Immature natural killer cell (primary cell): ENCODE measurements around the gene KRT4. TPM values are rescaled to one million over a fixed set of nuclear protein-coding genes. Genes with fewer than 3 reads are reported as not detected.

ENCODE experiments used
- DNase-seq, 3 donors: peaks; one replicate each; pipeline ENCODE4 v3.0.0; 2022; ENCODE audit warnings: mixed read lengths in 1 of 3
- H3K27ac Mint-ChIP-seq, 6 donors: one replicate each; pipeline ENCODE4 v1.8.0; 2020; ENCODE audit warnings: mixed read lengths in 6 of 6, mild to moderate bottlenecking in 5 of 6, inconsistent platforms in 4 of 6, moderate library complexity in 3 of 6
- H3K27me3 Mint-ChIP-seq, 3 donors: one replicate each; pipeline ENCODE4 v1.8.0; 2020 to 2021; ENCODE audit warnings: low read depth in 3 of 3, mild to moderate bottlenecking in 3 of 3, mixed read lengths in 3 of 3, moderate library complexity in 3 of 3, inconsistent platforms in 1 of 3
- H3K36me3 Mint-ChIP-seq, 3 donors: one replicate each; pipeline ENCODE4 v1.8.0; 2020; ENCODE audit warnings: mixed read lengths in 3 of 3, inconsistent platforms in 2 of 3, mild to moderate bottlenecking in 2 of 3
- H3K4me1 Mint-ChIP-seq, 2 donors: one replicate each; pipeline ENCODE4 v1.8.0; 2020; ENCODE audit warnings: inconsistent platforms in 2 of 2, mild to moderate bottlenecking in 2 of 2, mixed read lengths in 2 of 2, moderate library complexity in 1 of 2
- H3K4me3 Mint-ChIP-seq, 5 donors: one replicate each; pipeline ENCODE4 v1.8.0; 2020; ENCODE audit warnings: mild to moderate bottlenecking in 5 of 5, mixed read lengths in 5 of 5, inconsistent platforms in 3 of 5, moderate library complexity in 3 of 5
- H3K9me3 Mint-ChIP-seq, 6 donors: one replicate each; pipeline ENCODE4 v1.8.0; 2020; ENCODE audit warnings: mild to moderate bottlenecking in 6 of 6, mixed read lengths in 6 of 6, inconsistent platforms in 4 of 6, moderate library complexity in 3 of 6
- polyA plus RNA-seq, 3 donors: library from polyadenylated mRNA; unstranded; fragments of 300-500 nt; fragmentation: Illumina TruSeq; gene quantifications; one replicate each; pipeline ENCODE4 v1.2.3, GENCODE V29; 2021

The KRT4 gene
- polyA plus RNA-seq, 3 donors from 2014 or later, result not detected

DNA sequence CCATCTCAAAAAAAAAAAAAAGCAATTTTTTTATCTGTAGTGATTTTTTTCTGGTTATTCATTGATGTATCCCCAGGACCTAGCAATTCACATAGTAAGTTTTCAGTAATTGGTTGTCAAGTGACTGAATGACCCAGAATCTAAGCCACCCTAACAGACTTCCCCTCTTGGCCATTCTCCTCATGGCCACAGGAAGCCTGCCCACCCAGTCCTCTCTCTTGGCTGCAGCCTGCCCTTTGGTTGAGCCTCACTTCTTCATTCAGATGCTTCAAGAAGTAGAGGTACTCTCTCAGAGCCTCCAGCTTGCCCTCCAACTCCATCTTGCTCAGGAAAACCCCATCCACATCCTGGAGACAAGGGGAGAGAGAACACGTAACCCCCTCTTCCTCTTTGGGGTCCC, 32.0 kb upstream of the KRT4 start:
- Mint-ChIP-seq H3K4me3 (no peak overlapping the region), H3K4me1 (peaks cover 4 to 7% of the 10 kb centered on the region in 2 donors), H3K36me3 (peaks cover 0 to 4% (median 0%) of the 10 kb centered on the region in 3 donors), H3K27ac (peak overlapping the region in 1 of 6 donors; percentile 12), H3K9me3 (no peaks in the 10 kb centered on the region), H3K27me3 (peaks cover 0 to 2% (median 1%) of the 10 kb centered on the region in 3 donors)
- no peak for DNase-seq

DNA sequence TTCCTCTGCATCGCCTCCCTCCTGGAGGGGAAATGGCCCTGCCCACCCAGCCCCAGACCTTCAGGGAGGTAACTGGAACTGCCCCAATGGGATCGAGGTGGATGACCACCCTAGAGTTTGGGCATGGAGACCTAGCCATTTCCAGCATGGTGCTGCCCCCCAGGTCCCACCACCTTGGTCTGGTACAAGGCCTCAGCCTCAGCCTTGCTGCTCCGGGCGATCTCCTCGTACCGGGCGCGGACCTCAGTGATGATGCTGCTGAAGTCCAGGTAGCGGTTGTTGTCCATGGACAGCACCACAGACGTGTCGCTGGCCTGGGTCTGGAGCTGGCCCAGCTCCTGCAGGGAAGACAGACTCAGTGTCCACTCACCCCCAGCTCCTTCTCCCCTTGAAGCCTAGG, 30.5 kb upstream of the KRT4 start:
- H3K9me3 Mint-ChIP-seq, result no peaks in the 10 kb centered on the region
- peaks cover 4 to 7% of the 10 kb centered on the region in 2 donors for H3K4me1 Mint-ChIP-seq
- no peak overlapping the region for H3K4me3 Mint-ChIP-seq
- H3K27ac Mint-ChIP-seq, result no peak overlapping the region
- peaks cover 0 to 4% (median 0%) of the 10 kb centered on the region in 3 donors for H3K36me3 Mint-ChIP-seq
- H3K27me3 Mint-ChIP-seq, result peaks cover 0 to 3% (median 2%) of the 10 kb centered on the region in 3 donors
- DNase-seq, result no peak

GRCh38 chr12:52839436-52840105, 25.7 kb upstream of the KRT4 start:
- no peaks in the 10 kb centered on the region for H3K9me3 Mint-ChIP-seq
- no peak overlapping the region for H3K4me3 Mint-ChIP-seq
- H3K27ac Mint-ChIP-seq, result no peak overlapping the region
- no peak for DNase-seq
- H3K4me1 Mint-ChIP-seq, result peaks cover 34 to 43% of the 10 kb centered on the region in 2 donors
- no peaks in the 10 kb centered on the region for H3K36me3 Mint-ChIP-seq
- H3K27me3 Mint-ChIP-seq, result peaks cover 0 to 11% (median 9%) of the 10 kb centered on the region in 3 donors

DNA sequence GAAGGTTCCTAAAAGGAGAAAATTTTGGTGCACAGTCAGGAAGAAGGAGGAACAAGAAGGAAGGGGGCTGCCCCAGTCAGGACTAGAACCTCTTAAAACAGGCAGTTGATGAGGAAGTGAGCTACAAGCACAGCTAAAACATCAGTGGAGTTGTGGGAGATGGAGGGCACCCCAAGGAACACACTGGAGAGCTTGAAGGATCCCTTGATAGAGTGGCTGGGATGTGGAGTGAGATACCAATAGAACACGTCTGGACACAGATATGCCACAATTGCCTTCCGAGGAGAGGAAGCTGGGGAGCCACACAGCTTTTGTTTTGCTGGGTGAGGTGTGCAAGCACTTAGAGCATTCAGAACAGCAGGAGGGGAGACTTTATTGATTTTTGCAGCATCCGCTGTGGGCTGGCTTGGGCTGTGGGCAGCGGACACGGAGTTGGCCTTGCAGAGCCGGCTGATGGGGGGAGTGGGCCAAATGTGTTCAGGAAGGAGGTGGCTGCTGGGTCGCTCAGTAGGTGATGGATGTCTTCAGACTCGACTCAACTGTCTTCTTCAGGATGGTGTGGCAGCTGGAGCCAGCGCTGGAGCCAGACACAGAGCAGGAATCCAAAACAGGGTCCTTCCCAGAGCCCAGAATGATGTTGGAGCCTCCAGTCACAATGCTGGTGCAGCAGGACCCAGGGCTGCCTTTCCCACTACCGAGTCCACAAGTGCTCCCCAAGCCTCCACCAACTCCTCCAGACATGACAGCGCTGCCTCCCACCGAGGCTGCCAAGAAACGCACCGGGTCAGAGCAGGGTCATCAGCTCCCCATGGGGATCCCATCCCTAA, 24.9 kb upstream of the KRT4 start:
- peaks cover 34 to 43% of the 10 kb centered on the region in 2 donors for H3K4me1 Mint-ChIP-seq
- H3K9me3 Mint-ChIP-seq, result no peaks in the 10 kb centered on the region
- peak overlapping the region in 1 of 6 donors; percentile 70 for H3K27ac Mint-ChIP-seq
- no peak for DNase-seq
- H3K4me3 Mint-ChIP-seq, result no peak overlapping the region
- peaks cover 0 to 11% (median 9%) of the 10 kb centered on the region in 3 donors for H3K27me3 Mint-ChIP-seq
- no peaks in the 10 kb centered on the region for H3K36me3 Mint-ChIP-seq

DNA sequence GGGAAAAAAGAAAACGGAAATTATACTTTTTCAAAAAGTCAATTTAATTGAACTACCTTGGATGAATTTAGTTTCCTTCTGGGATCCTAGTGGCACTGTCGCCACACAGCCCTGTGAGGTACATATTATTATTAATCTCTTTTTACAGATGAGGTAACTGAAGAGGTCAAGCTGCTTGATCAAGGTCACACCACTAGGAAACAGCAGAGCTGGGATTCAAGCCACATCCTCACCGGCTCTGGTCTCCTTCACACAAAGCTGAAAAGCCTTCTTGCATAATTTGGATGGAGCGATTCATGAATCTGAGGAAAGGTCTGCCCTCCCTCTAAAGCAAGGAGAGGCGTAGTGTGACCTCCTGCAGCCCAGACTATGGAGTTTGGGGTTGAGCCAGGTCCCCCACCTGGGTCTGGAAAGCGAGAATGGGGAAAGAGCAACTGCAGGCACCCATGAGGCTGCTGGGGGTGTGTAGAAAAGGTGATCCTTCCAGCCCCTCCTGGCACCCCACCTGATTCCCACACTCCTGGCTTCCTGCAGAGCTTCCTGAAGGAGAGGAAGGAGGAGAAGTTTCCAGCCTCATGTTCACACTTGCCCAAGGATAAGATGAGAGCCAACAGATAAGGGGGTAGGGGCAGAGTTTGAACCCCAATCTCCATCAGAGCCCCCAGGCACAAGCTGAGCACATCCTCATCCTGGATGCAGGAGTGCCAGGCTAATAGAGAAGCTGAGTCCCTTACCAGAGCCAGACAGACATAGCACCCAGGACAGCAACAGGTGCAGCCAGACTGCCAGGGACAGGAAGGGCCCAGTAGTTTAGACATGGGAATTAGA, 24.1 kb upstream of the KRT4 start:
- Mint-ChIP-seq H3K36me3 (no peaks in the 10 kb centered on the region), H3K4me1 (peaks cover 34 to 43% of the 10 kb centered on the region in 2 donors), H3K27ac (peak overlapping the region in 3 of 6 donors; percentile 60 to 96 (median 94)), H3K4me3 (peak overlapping the region in 2 of 5 donors; percentile 70 to 71), H3K9me3 (no peaks in the 10 kb centered on the region), H3K27me3 (peaks cover 0 to 11% (median 9%) of the 10 kb centered on the region in 3 donors)
- no peak for DNase-seq

DNA sequence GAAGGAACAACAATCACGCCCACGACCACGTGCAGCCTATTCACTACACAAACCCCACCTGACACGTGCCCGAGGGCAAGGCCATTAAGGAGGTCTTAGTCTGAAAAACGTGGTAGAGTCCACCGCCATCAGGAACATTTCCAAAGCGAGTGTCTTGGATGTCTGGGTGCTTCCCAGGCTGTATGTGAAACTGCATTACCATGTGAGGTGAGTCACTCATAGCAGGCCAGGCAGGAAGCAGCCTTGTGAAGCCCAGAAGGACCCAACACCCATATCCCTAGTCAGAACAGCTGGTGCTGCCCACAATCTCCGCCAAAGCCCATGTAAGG, 23.5 kb upstream of the KRT4 start:
- Mint-ChIP-seq H3K4me1 (peaks cover 32 to 41% of the 10 kb centered on the region in 2 donors), H3K4me3 (peak overlapping the region in 4 of 5 donors; percentile 34 to 71 (median 70)), H3K27ac (peak overlapping the region; percentile 32 to 96 (median 88)), H3K27me3 (peaks cover 0 to 11% (median 9%) of the 10 kb centered on the region in 3 donors), H3K36me3 (no peaks in the 10 kb centered on the region), H3K9me3 (no peaks in the 10 kb centered on the region)
- DNase-seq, result peak in 2 of 3 donors; percentile 10 to 11

- no peaks in the 10 kb centered on the region for H3K36me3 Mint-ChIP-seq
- H3K4me3 Mint-ChIP-seq, result peak overlapping the region; percentile 18 to 71 (median 70)
- H3K27ac Mint-ChIP-seq, result peak overlapping the region; percentile 84 to 96 (median 88)
- DNase-seq, result no peak
- H3K4me1 Mint-ChIP-seq, result peaks cover 30 to 36% of the 10 kb centered on the region in 2 donors
- H3K27me3 Mint-ChIP-seq, result peaks cover 0 to 11% (median 9%) of the 10 kb centered on the region in 3 donors
- no peaks in the 10 kb centered on the region for H3K9me3 Mint-ChIP-seq
Measured at GRCh38 chr12:52836491-52837412, 22.8 kb upstream of the KRT4 start.

GRCh38 chr12:52836042-52836466, 22.1 kb upstream of the KRT4 start:
- no peaks in the 10 kb centered on the region for H3K9me3 Mint-ChIP-seq
- peak overlapping the region; percentile 5 to 71 (median 18) for H3K4me3 Mint-ChIP-seq
- no peaks in the 10 kb centered on the region for H3K36me3 Mint-ChIP-seq
- H3K27me3 Mint-ChIP-seq, result peaks cover 0 to 11% (median 9%) of the 10 kb centered on the region in 3 donors
- H3K27ac Mint-ChIP-seq, result peak overlapping the region; percentile 84 to 96 (median 88)
- peak; percentile 68 to 77 (median 71) for DNase-seq
- peaks cover 30 to 36% of the 10 kb centered on the region in 2 donors for H3K4me1 Mint-ChIP-seq

GRCh38 chr12:52835271-52836041, 21.5 kb upstream of the KRT4 start:
- Mint-ChIP-seq H3K4me3 (peak overlapping the region in 4 of 5 donors; percentile 5 to 71 (median 43)), H3K27ac (peak overlapping the region; percentile 84 to 96 (median 88)), H3K27me3 (peaks cover 0 to 11% (median 9%) of the 10 kb centered on the region in 3 donors), H3K36me3 (no peaks in the 10 kb centered on the region), H3K9me3 (no peaks in the 10 kb centered on the region), H3K4me1 (peaks cover 30 to 36% of the 10 kb centered on the region in 2 donors)
- no peak for DNase-seq

- Mint-ChIP-seq H3K36me3 (no peaks in the 10 kb centered on the region), H3K4me3 (no peak overlapping the region), H3K4me1 (peaks cover 30 to 36% of the 10 kb centered on the region in 2 donors), H3K27ac (peak overlapping the region in 4 of 6 donors; percentile 45 to 96 (median 62)), H3K9me3 (peaks cover 0 to 2% (median 0%) of the 10 kb centered on the region in 6 donors), H3K27me3 (peaks cover 0 to 10% (median 9%) of the 10 kb centered on the region in 3 donors)
- no peak for DNase-seq
Measured at GRCh38 chr12:52834727-52835001, 20.7 kb upstream of the KRT4 start.

DNA sequence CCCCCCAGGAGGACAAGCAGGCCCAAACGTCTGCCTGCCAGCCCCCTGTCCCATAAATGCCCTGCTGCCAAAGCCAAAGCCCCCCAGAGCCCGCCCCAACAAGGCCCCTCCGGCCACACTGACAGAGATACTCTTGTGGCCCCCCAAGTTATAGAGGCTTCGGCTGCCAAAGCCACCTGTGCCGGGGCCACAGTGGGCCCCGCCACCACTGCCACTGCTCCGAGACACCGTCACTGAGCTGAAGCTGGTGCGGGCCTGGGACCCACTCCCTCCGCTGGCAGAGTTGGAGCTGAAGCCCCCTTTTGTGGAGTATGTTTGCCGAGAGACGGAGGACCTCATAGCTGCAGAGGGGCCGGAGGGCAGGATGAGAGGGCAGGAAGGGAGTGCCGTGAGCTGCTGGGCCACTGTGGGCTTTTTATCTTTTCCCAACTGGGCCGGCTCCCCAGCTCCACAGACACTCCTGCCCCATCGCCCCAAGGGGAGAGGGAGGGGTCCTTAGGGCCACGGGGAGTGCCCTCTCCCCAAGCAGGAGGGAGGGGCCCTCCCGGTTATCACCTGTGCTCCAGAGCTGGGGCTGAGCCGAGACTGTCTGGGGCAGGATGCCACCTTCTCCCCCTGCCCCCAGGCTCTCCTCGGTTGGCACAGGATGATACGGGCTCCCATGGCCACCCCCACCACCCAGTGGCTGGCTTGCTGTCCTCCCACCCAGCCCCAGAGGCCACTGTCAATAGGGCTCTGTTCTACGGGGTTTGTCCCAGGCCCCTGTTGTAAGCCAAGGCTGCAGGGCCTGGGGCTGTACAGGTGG, 20.2 kb upstream of the KRT4 start, which contains the start of gene KRT79:
KRT79 (minus strand) TSS at position 390 of the 805 bp plus-strand sequence; CDS start at position 339, 51 bp downstream.
- H3K4me1 Mint-ChIP-seq, result peaks cover 30 to 36% of the 10 kb centered on the region in 2 donors
- H3K9me3 Mint-ChIP-seq, result peaks cover 0 to 2% (median 0%) of the 10 kb centered on the region in 6 donors
- H3K27me3 Mint-ChIP-seq, result peaks cover 0 to 10% (median 9%) of the 10 kb centered on the region in 3 donors
- no peaks in the 10 kb centered on the region for H3K36me3 Mint-ChIP-seq
- DNase-seq, result no peak
- no peak within 1 kb of the TSS for H3K4me3 Mint-ChIP-seq
- peak within 1 kb of the TSS in 4 of 6 donors; percentile 62 to 96 (median 91) for H3K27ac Mint-ChIP-seq
